IPS-NIHi7 (cell line): ENCODE measurements around the gene MCRS1.
A peak's percentile ranks its signal among the peaks of the same experiment; 100 is the strongest.
"Not testable (repeated sequence)": the region's sequence is repeated elsewhere in the genome, so short reads cannot be mapped to it uniquely, and the experiment has no call there.

ENCODE experiments used
- DNase-seq: peaks from one replicate; pipeline ENCODE4 v3.0.0; 2012; ENCODE audit warnings: mixed read lengths; ENCODE audit errors: extremely low spot score

The MCRS1 gene, protein sequence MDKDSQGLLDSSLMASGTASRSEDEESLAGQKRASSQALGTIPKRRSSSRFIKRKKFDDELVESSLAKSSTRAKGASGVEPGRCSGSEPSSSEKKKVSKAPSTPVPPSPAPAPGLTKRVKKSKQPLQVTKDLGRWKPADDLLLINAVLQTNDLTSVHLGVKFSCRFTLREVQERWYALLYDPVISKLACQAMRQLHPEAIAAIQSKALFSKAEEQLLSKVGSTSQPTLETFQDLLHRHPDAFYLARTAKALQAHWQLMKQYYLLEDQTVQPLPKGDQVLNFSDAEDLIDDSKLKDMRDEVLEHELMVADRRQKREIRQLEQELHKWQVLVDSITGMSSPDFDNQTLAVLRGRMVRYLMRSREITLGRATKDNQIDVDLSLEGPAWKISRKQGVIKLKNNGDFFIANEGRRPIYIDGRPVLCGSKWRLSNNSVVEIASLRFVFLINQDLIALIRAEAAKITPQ

DNA sequence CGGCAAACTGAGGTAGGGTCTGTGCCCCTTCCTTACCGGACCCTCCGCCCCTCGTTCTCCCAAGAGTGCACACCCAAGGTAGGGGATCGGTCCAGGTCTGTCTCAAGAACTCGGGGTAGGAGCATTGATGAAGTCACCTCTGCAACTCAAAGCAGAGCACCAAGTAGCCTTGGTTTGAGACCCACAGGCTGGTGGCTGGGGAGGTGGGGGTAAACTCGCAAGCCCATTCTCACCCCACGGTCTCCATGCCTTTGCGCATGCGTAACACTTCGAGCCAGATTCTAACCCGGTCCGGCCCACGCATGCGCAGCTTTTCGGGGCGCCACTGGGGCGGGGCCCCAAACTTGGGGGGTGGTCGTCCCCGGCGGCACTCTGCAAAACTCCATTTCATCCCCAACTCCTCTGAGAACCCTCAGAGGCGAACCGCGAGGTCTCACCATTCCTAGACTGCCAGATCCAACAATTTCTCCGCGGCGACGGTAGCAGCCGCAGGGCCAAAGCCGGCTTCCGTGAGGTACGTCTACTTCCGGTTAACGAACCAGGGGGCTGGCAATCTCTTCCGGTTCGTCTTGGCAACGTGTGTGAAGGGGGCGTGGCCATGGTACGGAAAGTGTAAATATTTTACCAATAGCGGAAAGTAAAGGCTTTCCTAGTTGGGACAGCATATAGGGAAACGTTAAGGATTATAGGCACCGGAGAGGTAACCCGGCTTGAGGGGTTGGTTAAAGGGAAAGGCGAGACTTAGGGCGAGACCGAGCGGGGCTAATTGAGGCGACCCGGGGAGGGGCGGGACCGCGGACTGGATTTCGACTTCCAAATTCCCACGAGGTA lies at the start of gene MCRS1:
TSS of gene MCRS1 (minus strand) at position 532 of the 831 bp plus-strand sequence. CDS start 1,411 bp downstream, outside the sequence.
- peak; percentile 96 for DNase-seq

- no peak for DNase-seq
Measured at GRCh38 chr12:49616533-49617219, 48.7 kb upstream of the MCRS1 start.

- no peak for DNase-seq
Measured at GRCh38 chr12:49615725-49616124, 47.8 kb upstream of the MCRS1 start.

DNA sequence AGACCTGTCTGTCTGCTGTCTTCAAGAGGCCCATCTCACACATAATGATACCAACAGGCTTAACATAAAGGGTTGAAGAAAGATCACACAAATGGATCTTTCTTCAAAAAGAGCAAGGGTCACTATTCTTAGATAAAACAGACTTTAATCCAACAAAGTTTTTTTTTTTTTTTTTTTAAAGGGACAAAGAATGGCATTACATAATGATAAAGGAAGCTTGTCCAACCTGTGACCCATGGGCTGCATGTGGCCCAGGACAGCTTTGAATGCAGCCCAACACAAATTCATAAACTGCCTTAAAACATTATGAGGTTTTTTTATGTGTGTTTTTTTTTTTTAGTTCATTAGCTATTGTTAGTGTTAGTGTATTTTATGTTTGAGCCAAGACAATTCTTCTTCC lies 44.3 kb upstream of the MCRS1 start:
- DNase-seq, result no peak

- not testable (repeated sequence) for DNase-seq
Measured at GRCh38 chr12:49610785-49611184, 42.8 kb upstream of the MCRS1 start.

DNA sequence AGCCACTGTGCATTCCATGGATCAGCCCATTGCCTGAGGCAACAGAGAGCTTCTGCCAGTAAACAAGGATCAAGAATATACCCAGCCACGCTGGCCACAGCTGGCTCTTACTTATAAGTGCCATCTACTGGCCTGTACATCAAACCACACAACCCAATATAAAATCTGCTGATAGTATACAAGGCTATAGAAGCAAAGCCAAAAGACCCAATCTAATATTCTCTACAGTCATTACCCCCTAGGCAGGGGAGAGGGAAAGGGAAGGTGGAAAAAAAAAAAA lies 41.9 kb upstream of the MCRS1 start:
- no peak for DNase-seq

GRCh38 chr12:49609059-49609874 lies 41.3 kb upstream of the MCRS1 start:
- DNase-seq, result no peak

GRCh38 chr12:49605539-49605938 lies 37.6 kb upstream of the MCRS1 start, which contains the start of gene FAM186B:
TSS of gene FAM186B (minus strand) at chr12:49605639. CDS start at chr12:49605477, 162 bp downstream.
- not testable (repeated sequence) for DNase-seq

- peak; percentile 12 for DNase-seq
Measured at GRCh38 chr12:49604856-49605255, 36.9 kb upstream of the MCRS1 start.

- DNase-seq, result peak; percentile 4
Measured at GRCh38 chr12:49603721-49604120, 35.8 kb upstream of the MCRS1 start.

GRCh38 chr12:49599961-49600360 lies 32.0 kb upstream of the MCRS1 start:
- peak; percentile 6 for DNase-seq

DNA sequence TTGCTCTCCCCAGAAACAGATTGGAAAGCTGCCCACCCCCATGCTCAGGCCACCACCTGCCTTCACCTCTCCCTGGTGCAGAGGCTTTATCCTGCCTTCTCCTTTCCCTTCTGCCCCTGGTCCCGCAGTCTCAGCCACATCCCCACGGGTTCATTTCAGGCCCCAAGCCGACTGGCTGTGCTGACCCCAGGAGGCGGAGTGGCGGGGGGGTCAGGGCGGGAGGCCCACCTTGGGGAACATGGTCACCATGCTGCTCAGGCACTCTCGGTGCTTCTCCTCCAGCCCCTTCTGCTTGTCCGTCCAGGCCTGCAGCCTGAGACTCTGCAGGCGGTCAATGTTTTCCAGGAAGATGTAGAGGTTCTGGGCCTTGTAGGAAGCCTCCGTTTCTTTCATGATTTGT lies 30.6 kb upstream of the MCRS1 start:
- DNase-seq, result peak; percentile 7

- DNase-seq, result no peak
Measured at GRCh38 chr12:49588721-49589516, 21.0 kb upstream of the MCRS1 start.

DNA sequence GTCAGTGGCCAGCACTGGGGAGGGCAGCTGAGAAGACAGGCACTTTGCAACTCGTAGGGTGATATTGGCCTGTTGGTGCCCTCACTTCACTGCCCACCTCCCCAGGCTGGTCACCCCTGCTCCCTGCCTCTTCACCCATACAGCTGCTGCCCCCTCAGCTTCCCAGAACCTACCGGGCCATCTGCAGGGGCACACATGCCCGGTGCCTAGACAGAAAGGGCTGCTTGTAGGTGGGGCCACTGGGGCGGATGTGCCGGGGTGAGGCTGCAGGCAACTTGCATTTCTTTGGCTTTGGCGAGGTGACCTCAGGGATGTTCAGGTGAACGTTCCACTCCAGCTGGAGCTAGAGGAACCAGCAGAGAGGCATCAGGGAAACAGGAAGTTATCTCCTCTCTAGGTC lies 20.3 kb upstream of the MCRS1 start:
- no peak for DNase-seq

DNA sequence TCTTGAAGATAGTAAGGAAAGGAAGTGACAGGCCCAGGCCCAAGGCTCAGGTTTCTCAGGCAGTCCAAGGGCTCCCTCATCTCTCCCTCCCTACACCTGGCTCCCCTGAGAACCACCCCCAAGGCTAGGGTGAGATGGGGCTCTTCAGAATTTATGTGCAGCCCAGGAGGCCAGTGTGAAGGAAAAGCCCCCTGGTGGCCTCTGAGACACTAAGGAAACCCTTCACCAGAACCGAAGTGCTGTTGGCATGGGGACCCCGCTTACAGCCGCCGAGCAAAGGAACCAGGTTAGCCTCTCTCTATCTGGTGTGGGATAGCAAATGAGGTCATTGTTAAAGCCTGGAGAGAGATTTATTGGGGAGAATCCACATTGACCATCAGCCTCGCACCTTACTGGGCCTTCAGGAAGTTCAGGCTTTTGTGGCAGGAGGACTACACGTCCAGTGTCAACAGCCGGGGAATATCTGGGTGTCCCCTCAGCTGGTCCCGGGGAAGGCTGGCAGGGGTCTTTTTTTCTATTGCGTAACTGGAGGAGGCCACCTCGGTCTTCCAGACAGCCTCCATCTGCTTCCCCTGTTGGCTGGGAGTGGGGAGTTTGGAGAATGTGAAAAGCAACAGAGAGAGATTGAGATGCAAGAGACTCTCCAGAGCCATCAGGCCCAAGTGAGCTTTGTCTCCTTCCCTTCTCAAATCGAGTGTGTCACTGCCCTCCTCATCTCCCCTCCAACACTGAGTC lies 19.4 kb upstream of the MCRS1 start:
- no peak for DNase-seq

- DNase-seq, result no peak
Measured at GRCh38 chr12:49585477-49586459, 17.8 kb upstream of the MCRS1 start.

- DNase-seq, result no peak
Measured at GRCh38 chr12:49584591-49584990, 16.6 kb upstream of the MCRS1 start.

GRCh38 chr12:49583366-49584094 lies 15.6 kb upstream of the MCRS1 start:
- DNase-seq, result no peak
